ENCODE measurements around the gene ACSF2.
A peak's percentile ranks its signal among the peaks of the same experiment; 100 is the strongest.
"Not testable (repeated sequence)": the region's sequence is repeated elsewhere in the genome, so short reads cannot be mapped to it uniquely, and the experiment has no call there.

The ACSF2 gene

DNA sequence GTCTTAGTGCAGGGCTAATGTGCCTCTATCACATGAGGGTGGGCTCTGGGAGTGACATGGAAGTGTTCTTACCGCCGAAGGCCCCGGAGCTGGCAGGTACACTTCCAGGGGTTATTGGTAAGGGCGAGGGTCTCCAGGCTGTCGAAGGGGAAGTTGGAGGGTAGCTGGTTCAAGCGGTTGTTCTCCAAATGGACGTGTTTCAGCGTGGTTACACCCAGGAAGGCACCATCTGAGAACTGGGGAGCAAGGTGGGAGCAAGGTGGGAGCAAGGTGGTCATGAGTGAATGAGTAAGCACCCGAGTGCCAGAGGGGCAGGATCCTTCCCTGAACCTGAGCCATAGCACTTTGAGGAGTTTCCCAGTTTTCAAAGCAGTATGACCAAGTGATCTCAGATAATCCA is 39.6 kb downstream of the ACSF2 start:
- DNase-seq = no peak

DNA sequence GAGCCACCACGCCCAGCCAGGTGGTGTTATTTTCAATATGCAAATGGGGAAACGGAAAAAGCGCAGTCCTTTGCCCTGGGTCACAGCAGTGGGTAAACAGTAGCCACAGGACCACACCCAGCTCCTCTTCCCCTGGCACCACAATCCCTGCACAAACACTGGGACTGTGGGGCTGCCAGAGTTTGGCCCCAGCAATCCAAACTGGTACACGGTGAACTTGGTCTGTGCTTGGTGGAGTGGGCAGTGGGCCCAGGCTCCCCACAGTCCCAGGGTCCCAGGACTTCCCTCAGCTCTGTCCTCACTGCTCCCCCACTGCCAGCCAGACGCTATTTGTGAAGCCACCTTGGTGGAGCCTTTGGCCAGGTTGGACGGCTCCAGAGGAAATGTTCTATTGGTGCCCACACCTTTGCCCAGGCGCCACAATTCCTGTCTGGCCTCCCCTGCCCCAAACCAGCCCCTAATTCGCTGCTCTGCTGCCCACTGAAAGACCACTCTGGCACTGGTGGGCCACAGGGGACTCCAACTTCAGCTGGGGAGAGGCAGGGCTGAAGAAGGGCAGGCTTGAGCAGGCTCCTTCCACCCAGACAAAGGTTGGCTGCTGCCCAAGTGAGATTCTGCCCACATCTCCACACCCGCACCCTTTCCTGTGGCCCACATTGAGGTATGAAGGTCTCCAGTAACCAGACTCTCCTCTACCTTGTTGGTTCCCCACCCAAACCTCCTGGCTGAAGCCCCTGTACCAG is 40.5 kb downstream of the ACSF2 start:
- no peak for DNase-seq

DNA sequence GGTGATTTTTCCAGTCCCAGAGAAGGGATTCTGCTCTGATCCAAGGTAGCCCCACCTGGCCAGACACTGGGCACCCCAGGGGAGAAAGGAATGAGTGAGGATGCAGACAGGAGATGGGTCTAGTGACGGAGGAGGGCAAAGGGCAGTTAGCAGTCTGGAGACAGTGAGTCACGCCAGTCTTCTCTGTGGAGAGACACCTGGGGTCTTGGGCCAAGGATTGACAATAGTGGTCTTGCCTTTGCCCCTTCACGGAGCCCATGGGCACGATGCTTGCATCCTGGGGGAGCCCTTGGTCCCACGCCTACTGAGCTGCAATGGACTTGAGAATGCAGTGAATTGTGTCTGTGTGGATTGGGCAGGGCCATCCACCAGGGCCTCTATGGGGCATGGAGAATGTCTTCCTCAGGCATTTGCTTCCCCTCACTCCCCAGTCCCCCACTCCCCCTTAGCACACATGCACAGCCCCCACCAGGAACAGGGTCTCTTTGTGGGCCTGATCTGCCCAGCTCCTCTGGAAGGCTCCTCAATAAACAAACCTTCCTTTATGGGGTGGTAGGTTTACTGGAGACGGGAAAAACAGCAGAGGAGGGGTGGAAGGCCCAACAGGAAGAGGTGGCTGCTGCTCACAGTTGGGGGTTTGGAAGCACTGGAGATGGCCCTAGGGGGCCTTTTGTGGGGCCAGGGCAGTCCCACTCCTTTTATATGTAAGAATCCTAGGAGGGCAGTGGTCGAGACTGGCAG is 41.3 kb downstream of the ACSF2 start:
- no peak for DNase-seq

DNA sequence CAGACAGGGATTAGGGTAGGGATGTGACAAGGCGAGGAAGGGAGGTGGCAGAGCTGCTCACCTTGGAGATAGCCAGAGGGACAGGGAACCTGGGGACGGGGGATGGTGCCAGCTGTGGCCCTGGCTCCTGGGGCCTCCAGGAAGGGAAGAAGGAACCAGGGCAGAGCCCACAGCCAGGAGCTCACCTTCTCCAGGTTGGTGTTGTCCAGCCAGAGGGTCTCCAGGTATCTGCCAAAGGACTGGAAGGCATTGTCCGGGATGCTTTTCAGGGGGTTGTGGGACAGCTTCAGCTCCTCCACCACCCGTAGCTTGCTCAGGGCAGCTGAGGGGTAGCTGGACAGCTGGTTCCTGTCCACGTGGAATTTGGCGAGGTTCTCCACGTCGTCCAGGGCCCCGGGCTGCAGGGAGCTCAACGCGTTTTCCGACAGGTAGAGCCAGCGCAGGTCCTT is 41.9 kb downstream of the ACSF2 start:
- DNase-seq = no peak

DNA sequence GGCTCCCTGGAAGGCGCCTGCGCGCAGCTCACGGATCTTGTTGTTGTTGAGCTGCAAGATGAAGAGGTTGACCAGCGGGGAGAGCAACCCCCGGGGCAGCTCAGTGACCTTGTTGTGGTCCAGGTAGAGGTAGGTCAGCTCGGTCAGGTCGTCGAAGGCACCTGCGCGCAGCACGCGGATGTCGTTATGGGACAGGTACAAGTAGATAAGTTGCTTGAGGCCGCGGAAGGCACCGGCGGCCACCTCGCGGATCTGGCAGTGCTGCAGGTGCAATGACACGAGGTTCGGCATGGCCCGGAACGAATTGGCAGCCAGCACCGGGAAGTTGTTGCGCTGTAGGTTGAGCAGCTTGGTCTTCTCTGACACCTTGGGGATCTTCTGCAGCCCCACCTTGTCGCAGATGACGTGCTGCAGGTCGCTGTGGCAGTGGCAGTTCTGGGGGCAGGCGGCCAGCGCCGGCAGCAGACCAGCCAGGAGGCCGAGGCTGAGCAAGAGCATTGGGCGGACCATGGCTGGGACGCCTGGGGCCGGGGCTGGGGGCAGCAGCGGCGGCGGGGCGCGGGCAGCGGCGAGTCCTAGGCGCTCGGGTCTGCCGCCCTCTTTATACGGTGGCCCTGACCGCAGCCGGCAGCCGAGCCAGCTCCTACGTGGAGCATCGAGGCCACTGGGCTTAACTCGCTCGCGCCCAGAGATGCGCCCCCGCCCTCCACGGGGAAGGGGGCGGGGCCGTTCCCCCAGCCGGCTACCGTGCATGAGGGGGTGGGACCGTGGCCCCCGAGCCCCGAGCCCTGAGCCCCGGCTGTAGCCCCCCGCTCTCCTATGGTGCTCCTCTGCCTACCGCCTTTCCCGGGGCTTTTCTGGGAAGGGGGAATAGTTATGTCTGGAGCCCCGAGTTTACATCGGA is 42.5 kb downstream of the ACSF2 start, which contains the start of gene CHAD:
Gene CHAD, minus strand, starts transcription at position 577 of the 904 bp plus-strand sequence. Its CDS starts 67 bp downstream, at position 510.
- DNase-seq = no peak

DNA sequence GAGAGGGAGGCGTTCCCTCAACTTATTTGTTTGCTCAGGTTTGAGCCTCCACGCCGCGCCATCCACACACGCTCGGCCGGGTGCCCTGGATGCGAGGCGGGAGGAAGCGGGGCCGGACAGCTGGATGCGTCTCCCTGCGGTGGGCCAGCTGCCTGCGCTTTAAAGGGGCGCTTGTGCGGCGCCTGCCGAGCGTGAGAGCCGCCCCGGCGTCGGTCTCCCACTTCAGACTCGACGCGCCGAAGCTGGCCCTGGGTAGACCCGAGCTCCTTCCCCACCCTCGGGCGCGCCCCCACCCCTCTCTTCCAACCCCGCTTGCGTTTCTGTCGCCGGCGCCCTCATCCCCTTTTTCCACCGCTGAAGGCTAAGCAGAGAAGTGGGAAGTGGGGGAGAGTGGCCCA is 43.2 kb downstream of the ACSF2 start:
- DNase-seq = no peak

DNA sequence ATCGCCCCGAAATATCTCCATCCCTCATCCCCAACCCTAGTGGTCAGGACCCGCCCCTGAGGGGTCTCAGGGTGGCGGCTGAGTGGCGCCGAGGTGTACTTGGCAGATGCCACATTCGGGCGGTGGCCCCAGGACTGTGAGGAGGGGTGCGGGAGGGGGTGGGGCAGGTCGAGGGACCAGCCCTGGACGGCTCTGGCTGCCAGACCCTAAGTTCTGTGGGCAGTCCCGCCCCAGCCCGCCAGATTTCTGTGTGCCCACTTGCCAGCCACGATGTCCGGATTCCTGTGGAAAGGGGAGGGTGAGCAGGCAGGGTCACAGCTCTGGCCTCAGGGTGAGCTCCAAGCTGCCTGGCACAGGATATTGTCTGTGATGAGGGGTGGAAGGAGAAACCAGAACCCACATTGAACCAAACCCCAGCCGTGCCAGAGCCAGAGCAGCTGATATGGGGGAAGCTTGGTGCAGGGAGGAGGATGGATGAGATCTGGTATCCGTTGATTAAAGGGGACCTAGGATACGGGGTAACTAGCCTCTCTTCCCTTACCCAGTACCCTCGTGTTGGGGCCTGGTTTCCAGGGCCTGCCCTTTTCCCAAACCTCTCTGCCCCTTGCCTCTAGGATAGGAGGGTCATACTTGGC is 43.8 kb downstream of the ACSF2 start:
- no peak for DNase-seq

DNA sequence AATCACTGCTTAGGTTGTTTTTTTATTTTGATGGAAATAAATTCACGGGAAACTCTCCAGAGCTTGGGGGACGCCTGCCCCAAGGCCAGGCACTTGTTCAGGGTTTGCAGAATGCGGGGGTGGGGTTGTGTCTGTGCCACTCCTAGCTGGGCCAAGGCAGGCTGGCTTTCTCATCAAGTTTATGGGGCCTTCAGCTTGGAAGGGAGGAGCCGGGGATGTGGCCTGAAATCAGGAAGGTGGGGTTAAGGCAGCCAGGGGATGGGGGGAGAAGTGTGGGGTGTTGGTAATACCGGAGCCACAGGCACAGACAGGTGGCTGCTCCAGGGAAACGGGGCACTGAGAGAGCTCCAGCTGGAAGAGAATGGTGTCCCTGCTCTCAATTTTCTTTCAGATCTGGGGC is 44.4 kb downstream of the ACSF2 start:
- DNase-seq = no peak

DNA sequence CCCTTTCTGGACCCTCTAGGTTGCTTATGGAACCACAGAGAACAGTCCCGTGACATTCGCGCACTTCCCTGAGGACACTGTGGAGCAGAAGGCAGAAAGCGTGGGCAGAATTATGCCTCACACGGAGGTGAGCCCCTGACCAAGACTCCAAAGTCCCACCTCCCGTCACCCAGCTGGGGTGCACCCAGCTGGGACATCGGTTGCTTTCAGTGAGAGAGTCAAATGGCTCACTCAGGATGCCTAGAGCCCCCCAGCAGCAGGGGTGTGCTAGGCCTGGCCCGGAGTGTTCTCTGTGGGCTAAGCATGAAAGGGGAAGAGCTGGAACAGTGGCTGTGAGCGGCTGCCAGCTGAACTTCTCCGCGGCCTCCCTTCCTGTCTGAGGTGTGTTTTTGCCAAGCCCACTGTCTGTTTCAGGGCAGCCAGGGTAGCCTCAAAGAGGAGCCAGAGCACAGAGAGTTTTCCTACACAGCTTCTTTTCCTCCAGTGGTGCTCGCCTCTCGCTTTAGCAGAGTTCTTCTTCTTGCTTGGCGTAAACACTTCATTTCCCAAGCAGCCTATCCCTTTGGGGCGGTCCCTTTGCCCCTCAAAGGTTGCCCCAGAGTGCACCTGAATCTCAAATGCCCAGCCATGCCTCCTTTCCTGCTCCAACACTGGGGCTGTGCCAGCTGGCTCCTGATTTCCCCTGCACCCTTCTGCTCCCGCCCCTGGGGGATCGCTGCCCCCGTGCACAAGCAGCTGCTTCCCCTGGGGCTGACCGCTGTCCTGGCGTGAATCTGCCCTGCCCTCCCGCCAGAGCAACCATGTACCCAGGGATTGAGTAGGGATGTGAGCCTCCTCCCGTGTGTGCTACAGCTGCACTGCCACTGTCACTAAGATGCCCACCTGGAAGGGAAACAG is 45.2 kb downstream of the ACSF2 start:
- no peak for DNase-seq

DNA sequence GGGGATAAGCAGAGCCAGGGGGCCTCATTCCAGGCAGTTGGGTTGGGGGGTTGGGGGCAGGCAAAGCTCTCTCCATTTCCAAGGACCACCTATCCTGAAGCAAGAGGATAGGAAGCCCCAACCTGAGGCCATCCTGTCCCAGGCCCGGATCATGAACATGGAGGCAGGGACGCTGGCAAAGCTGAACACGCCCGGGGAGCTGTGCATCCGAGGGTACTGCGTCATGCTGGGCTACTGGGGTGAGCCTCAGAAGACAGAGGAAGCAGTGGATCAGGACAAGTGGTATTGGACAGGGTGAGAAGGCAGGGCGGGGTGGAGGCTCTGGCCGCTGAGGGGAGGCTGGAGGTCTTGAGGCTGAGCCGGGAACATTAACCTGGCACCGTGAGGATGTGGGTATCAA is 46.3 kb downstream of the ACSF2 start:
- DNase-seq = no peak

DNA sequence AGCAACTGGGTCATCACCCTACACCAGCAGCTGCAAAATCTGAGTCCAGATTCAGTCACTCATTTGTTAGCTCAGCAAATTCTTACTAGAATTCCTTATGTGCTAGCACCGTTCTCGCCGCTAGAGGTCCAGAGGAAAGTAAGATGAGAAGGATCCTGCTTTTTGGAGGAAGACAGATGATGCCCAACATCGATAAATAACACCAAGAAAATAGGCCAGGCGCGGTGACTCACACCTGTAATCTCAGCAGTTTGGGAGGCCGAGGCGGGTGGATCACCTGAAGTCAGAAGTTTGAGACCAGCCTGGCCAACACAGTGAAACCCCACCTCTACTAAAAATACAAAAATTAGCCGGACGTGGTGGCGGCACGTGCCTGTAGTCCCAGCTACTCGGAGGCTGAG is 46.7 kb downstream of the ACSF2 start:
- DNase-seq = not testable (repeated sequence)

DNA sequence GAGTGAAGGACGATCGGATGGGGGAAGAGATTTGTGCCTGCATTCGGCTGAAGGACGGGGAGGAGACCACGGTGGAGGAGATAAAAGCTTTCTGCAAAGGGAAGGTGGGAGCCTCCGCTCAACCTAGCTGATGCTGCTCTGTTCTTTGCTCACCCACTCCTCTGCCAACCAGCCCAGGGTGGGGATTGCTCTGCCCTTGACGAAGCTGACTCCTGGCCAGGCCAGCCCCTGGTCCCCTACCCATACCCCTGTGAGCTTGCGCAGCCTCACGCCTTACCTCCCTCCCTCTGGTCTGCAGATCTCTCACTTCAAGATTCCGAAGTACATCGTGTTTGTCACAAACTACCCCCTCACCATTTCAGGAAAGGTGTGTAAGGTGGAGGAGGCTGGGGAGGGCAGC is 47.9 kb downstream of the ACSF2 start:
- no peak for DNase-seq

DNA sequence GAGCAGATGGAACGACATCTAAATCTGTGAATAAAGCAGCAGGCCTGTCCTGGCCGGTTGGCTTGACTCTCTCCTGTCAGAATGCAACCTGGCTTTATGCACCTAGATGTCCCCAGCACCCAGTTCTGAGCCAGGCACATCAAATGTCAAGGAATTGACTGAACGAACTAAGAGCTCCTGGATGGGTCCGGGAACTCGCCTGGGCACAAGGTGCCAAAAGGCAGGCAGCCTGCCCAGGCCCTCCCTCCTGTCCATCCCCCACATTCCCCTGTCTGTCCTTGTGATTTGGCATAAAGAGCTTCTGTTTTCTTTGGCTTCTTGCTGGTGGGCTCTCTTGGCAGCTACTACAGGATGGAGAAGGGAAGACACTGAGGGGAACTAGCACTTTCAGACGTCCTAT is 48.5 kb downstream of the ACSF2 start:
- DNase-seq = no peak

DNA sequence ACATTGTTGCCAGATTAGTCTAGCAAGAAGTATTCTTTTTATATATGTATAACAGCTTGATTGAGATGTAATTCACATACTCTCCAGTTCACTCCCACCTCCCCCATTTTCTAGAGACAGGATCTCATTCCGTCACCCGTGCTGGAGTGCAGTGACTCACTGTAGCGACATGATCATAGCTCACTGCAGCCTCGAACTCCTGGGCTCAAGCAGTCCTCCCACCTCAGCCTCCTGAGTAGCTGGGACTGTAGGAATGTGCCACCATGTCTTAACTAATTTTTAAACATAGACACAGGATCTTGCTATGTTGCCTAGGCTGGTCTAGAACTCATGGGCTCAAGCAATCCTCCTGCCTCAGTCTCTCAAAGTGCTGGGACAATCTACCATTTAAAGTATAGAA is 49.3 kb downstream of the ACSF2 start:
- no peak for DNase-seq

DNA sequence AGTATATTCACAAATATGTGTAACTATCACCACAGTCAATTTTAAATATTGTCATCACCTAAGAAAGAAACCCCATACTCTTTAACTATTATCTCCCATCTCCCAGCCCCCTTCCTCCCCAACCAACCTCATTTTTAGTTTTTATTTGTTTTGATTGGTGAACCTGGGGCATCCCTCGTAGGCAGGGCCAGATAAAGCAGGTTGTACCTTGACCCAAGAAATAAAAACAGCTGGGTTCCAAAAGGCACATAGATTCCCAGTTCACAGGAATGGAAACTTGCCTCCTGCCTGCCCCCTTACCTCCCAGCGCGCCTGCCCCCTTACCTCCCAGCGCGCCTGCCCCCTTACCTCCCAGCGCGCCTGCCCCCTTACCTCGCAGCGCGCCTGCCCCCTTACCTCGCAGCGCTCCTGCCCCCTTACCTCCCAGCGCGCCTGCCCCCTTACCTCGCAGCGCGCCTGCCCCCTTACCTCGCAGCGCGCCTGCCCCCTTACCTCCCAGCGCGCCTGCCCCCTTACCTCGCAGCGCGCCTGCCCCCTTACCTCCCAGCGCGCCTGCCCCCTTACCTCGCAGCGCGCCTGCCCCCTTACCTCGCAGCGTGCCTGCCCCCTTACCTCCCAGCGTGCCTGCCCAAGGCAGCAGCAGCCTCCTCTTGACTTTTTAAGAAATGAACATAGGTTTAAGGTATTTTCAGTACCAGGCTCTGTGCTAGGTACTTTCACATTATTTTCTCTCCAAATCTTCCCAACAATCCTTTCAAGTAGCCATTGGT is 49.9 kb downstream of the ACSF2 start:
- DNase-seq = not testable (repeated sequence)

DNA sequence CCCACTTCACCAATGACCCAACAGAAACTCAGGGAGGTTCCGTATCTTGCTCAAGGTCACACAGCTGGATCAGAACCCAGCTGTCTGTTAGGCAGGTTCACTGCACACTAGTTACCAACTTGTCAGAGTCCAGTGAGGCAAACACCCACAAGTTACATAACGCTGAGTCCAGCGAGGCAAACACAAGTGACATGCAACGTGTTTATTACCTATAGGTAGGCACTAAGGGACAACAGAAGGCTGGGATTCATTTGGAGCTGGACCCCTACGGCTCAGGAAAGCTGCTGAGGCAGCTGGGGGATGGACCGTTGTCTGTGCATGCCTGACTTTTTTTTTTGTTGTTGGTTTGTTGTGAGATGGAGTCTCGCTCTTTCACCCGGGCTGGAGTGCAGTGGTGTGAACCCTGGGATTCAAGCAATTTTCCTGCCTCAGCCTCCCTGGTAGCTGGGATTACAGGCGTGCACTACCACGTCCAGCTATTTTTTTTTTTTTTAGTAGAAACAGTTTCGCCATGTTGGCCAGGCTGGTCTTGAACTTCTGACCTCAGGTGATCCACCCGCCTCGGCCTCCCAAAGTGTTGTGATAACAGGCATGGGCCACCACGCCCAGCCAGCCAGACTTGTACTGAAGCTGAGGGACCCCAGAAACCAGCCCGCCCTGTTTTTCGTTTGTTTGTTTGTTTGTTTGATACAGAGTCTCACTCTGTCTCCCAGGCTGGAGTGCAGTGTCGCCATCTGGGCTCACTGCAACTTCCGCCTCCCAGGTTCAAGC is 50.7 kb downstream of the ACSF2 start:
- no peak for DNase-seq

DNA sequence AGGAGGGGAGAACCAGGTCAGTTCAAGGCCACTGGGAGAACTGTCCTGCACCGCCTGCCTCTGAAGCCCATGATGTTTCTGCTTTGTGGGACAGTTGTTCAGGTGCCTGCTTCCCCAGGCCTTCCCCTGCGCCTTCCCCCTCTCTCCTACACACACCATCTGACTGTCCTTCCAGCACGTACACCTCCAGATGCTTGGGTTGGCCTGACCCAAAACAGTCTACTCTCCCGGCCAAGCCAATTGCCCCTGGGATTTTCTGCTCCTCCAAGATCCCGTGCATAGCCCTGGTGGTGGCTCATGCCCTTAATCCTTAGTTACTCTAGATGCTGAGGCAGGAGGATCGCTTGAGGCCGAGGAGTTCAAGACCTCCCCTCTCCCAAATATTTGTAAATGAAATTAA is 52.0 kb downstream of the ACSF2 start:
- DNase-seq = no peak

DNA sequence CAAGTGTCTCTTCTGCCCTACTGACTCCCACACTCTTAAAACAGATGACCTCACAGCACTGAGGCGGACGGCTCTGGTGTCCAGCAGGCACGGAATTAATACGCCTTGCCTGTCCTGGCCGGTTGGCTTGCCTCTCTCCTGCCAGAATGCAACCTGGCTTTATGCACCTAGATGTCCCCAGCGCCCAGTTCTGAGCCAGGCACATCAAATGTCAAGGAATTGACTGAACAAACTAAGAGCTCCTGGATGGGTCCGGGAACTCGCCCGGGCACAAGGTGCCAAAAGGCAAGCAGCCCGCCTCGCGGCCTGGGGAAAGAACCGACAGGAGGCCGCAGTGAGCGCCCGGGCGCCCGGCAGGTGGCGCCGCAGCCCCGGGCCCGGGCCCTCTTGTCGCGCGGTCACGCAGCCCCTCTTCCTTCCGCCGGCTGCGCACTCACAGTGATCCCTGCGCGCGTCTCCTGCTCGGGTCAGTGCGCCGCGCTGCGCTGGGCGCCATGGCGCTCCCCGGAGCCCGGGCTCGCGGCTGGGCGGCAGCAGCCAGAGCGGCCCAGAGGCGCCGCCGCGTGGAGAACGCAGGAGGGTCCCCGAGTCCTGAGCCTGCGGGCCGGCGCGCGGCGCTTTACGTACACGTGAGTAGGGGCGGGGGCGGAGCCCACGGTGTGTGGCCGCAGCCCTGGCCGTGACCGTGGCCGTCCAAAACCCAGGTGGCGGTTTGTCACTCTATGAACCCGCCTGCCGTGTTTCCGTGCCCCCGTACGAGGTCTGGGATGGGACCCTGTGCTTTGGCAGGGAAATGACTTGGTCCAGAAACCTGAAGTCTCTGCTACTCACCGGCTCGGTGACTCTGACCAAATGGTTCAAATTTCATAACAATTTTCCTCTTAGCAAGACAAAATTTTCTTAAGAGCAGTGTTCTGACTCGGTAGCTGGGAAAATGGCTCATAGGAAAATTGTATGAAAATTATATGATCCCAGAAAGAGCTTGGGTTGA is 52.7 kb downstream of the ACSF2 start, which contains the start of gene RSAD1:
Gene RSAD1, plus strand, starts transcription at position 470 of the 991 bp plus-strand sequence. Its CDS starts 25 bp downstream, at position 495.
- DNase-seq = peak; percentile 83

Measured in KG1 (cell line).